ENCODE results near the gene RAP1GAP.

RAP1GAP gene

DNA sequence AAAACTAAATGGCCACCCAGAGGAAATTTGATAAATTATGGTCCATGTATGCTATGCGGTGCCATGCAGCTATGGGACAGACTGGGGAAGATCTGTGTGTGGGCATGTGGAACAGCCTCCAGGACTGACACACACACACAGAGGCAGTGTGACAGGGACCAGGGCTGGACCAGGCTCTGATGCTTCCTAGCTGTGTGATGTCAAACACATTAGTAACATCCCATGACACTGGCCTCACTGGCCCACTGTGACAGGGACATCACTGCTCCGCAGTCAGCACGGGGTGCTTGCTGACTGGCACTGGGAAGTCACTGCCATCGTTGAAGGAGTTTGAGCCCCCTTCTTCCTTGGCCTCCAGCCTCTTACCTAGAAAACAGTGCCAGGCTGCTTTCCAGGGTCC lies 13.9 kb downstream of the RAP1GAP start:
- H3K4me3 ChIP-seq (replicated peaks; ENCODE audit: low read depth, low read length), result no peak overlapping the region
- TF ChIP-seq, protein P1, sequence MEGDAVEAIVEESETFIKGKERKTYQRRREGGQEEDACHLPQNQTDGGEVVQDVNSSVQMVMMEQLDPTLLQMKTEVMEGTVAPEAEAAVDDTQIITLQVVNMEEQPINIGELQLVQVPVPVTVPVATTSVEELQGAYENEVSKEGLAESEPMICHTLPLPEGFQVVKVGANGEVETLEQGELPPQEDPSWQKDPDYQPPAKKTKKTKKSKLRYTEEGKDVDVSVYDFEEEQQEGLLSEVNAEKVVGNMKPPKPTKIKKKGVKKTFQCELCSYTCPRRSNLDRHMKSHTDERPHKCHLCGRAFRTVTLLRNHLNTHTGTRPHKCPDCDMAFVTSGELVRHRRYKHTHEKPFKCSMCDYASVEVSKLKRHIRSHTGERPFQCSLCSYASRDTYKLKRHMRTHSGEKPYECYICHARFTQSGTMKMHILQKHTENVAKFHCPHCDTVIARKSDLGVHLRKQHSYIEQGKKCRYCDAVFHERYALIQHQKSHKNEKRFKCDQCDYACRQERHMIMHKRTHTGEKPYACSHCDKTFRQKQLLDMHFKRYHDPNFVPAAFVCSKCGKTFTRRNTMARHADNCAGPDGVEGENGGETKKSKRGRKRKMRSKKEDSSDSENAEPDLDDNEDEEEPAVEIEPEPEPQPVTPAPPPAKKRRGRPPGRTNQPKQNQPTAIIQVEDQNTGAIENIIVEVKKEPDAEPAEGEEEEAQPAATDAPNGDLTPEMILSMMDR (IDR thresholded peaks at IDR 0.05; ENCODE audit: low read depth, low read length, missing control alignments), result no peak
- DNase-seq (ENCODE audit: extremely low read depth, low read depth), result no peak

DNA sequence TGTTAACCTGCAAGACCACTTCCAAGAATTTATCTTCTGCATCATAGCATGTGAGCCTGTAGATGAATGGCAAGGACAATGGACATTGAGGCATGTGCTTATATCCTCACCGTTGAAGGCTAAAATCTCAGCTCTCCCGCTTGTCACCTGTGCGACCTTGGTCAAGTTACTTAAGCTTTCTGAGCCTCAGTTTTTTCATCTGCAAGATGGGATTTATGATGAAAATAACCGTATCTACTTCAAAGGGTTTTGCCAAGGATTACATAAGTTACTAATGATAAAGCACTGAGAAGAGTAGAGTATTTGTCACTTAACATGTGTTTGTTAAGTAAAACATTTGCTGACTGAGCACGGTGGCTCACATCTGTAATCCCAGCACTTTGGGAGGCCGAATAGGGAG lies 14.9 kb downstream of the RAP1GAP start:
- H3K4me3 ChIP-seq (replicated peaks; ENCODE audit: low read depth, low read length), result no peak overlapping the region
- TF ChIP-seq, protein P1 (IDR thresholded peaks at IDR 0.05; ENCODE audit: low read depth, low read length, missing control alignments), result no peak
- DNase-seq (ENCODE audit: extremely low read depth, low read depth), result no peak

DNA sequence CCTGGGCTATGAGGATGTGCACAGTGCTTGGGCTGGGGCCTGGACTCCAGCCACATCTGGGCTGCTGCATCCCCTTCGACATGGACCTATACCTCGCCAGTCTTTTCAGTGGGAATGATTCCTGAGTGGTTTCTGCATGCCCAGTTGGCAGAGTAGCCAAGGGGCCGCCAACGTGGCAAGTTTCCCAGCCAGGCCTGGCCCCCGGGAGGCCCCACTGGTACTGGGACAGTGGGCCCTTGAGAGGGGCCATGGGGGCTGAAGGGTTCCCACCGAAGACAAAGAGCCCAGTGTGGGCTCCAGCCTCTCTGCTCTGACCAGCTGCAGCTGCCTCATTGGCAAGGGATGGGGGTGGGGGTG lies 15.4 kb downstream of the RAP1GAP start:
- no peak overlapping the region for H3K4me3 ChIP-seq (replicated peaks; ENCODE audit: low read depth, low read length)
- no peak for DNase-seq (ENCODE audit: extremely low read depth, low read depth)
- TF ChIP-seq, protein P1 (IDR thresholded peaks at IDR 0.05; ENCODE audit: low read depth, low read length, missing control alignments), result no peak

DNA sequence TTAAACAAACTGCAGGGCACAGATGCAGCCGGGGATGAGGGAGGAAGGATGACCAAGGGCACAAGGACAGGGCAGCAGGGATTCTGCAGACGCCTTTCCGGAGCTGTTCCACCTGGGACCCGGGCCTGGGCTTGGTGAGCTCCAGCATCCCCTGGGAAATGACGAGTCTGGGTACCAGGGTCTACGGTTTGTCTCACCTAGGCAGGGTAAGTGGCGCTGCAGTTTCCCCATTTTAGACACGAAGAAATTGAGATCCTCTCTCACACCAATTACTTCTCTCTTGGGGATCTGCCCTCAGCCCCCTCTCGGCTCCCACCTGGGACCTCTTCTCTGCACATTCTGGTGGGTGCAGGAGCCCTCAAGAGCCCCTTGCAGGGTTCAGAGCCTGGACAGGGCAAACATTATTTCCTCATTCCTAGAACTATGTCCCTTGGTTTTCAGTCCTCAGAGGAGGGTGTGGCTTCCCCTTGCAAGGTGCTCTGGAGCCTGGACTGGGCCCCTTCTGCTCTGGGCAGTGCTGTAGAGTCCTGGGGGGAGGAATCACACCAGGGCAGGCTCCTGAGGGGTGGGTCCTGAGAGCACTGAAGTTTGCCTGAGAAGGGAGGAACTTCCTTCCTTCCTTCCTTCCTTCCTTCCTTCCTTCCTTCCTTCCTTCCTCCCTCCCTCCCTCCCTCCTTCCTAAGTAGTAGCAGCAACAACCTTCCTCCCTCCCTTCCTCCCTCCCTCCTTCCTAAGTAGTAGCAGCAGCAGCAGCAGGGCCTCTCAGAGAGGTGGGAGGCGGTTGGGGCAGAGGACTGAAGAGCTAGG lies 16.0 kb downstream of the RAP1GAP start:
- TF ChIP-seq, protein P1 (IDR thresholded peaks at IDR 0.05; ENCODE audit: low read depth, low read length, missing control alignments), result no peak
- H3K4me3 ChIP-seq (replicated peaks; ENCODE audit: low read depth, low read length), result no peak overlapping the region
- DNase-seq (ENCODE audit: extremely low read depth, low read depth), result no peak

DNA sequence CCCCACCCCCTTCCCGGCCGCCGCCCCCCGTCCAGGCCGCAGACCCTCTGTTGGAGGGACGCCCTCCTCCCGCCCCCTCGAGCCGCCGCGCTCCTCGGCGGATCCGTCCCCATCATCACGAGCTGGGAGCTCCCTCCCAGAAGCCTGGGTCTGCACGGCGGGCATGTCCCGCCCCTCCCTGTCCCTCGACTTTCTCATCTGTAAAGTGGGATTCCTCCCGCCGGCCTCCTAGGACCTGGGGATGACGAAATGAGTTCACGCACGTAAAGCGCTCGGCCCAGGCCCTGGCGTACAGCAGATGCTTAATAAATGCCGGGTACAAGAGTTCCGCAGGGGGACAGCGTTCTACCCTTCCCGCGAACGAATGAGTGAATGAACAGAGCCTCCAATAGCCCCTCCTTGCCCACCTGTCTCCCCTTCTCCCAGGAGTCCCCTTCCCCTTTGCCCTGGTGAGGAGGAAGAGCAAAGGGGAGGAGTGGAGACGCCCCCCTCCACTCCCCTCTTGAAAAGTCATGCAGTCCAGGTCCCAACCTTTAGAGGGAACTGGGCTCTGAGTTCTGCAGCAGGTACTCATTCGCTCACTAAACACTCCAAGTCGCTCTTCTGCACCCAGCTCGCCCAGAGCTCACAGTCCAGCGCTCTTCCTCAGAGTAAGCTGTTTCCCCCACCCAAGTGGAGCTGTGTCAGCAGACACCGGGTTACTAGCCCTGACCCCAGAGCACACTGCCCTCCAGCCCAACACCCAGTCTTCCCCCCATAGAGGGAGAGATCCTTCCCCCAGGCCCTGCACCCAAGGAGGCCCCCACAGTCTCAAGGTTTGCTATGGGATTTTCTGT lies 16.8 kb downstream of the RAP1GAP start:
- TF ChIP-seq, protein P1 (IDR thresholded peaks at IDR 0.05; ENCODE audit: low read depth, low read length, missing control alignments), result no peak
- H3K4me3 ChIP-seq (replicated peaks; ENCODE audit: low read depth, low read length), result no peak overlapping the region
- no peak for DNase-seq (ENCODE audit: extremely low read depth, low read depth)

DNA sequence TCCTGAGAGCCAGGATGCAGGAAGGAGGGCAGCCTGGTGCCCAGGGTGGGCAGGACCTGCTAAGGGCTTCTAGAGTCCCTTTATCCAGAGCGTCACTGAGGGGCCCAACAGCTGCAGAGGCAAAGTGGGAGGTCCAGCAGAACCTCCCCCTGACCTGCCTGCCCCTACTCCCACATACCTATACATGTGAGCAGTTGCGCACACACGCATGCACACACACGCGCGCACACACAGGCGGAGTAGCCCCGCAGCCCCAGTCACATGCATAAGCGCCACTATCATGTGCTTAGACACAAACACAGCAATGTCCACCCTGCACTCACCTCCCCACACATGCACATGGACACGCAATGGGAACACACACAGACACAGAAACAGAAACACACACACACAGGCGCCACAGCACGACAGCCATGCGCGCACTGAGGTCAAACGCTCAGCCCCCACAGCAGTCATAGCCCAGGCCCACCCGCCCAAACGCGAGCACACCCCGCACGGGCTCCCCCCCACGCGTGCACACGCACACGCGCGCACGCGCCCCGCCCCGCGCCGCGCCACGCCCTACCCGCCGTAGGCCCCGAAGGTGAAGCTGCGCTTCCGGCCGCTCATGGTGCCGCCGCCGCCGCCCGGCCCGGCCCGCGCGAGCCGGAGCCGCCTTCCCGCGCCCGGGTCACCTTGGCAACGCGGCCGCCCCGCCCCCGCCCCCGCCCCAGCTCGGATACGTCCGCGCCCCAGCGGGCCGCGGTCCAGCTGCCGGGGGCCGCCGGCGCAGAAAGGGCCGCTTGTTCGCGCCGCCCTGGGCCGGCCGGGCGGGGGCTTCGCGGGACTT lies 17.7 kb downstream of the RAP1GAP start:
- peak overlapping the region; percentile 36 for H3K4me3 ChIP-seq (replicated peaks; ENCODE audit: low read depth, low read length)
- TF ChIP-seq, protein P1 (IDR thresholded peaks at IDR 0.05; ENCODE audit: low read depth, low read length, missing control alignments), result no peak
- DNase-seq (ENCODE audit: extremely low read depth, low read depth), result no peak

Data from HFF-Myc (cell line).